Measurements from ENCODE around the gene SLC17A9.
A peak's percentile ranks its signal among the peaks of the same experiment; 100 is the strongest.

SLC17A9 gene

GRCh38 chr20:63005365-63005861 is 52.9 kb downstream of the SLC17A9 start:
- no peak for DNase-seq (ENCODE audit: low read depth in 2 of 2)

GRCh38 chr20:63005862-63006539 is 53.5 kb downstream of the SLC17A9 start:
- no peak for DNase-seq (ENCODE audit: low read depth in 2 of 2)

- DNase-seq (ENCODE audit: low read depth in 2 of 2), result no peak
Observed at GRCh38 chr20:63006540-63007359, 54.2 kb downstream of the SLC17A9 start, which contains the start of gene BHLHE23. TSS of gene BHLHE23 (minus strand) at chr20:63006964. CDS start at chr20:63006774, 190 bp downstream.

- no peak for DNase-seq (ENCODE audit: low read depth in 2 of 2)
Observed at GRCh38 chr20:63007360-63007645, 54.8 kb downstream of the SLC17A9 start.

- no peak for DNase-seq (ENCODE audit: low read depth in 2 of 2)
Observed at GRCh38 chr20:63007646-63008488, 55.4 kb downstream of the SLC17A9 start.

GRCh38 chr20:63008541-63009044 is 56.1 kb downstream of the SLC17A9 start:
- DNase-seq (ENCODE audit: low read depth in 2 of 2), result no peak

- peak; percentile 77 to 81 for DNase-seq (ENCODE audit: low read depth in 2 of 2)
Observed at GRCh38 chr20:63009045-63009961, 56.8 kb downstream of the SLC17A9 start.

- peak; percentile 45 to 57 for DNase-seq (ENCODE audit: low read depth in 2 of 2)
Observed at GRCh38 chr20:63009988-63010769, 57.7 kb downstream of the SLC17A9 start.

GRCh38 chr20:63011798-63012197 is 59.3 kb downstream of the SLC17A9 start:
- DNase-seq (ENCODE audit: low read depth in 2 of 2), result no peak

- DNase-seq (ENCODE audit: low read depth in 2 of 2), result no peak
Observed at GRCh38 chr20:63013207-63013606, 60.7 kb downstream of the SLC17A9 start.

GRCh38 chr20:63014287-63014686 is 61.8 kb downstream of the SLC17A9 start:
- DNase-seq (ENCODE audit: low read depth in 2 of 2), result no peak

- no peak for DNase-seq (ENCODE audit: low read depth in 2 of 2)
Observed at GRCh38 chr20:63014710-63015109, 62.2 kb downstream of the SLC17A9 start.

GRCh38 chr20:63015147-63015661 is 62.7 kb downstream of the SLC17A9 start:
- no peak for DNase-seq (ENCODE audit: low read depth in 2 of 2)

GRCh38 chr20:63015662-63016361 is 63.3 kb downstream of the SLC17A9 start:
- DNase-seq (ENCODE audit: low read depth in 2 of 2), result no peak

GRCh38 chr20:63016514-63017075 is 64.1 kb downstream of the SLC17A9 start:
- DNase-seq (ENCODE audit: low read depth in 2 of 2), result no peak

- no peak for DNase-seq (ENCODE audit: low read depth in 2 of 2)
Observed at GRCh38 chr20:63017076-63017825, 64.7 kb downstream of the SLC17A9 start.

GRCh38 chr20:63017826-63018411 is 65.4 kb downstream of the SLC17A9 start:
- DNase-seq (ENCODE audit: low read depth in 2 of 2), result no peak

Data from activated CD4-positive, alpha-beta T cell treated with anti-CD3 and anti-CD28 coated beads for 24 hours (primary cell).